ENCODE data around the gene TSBP1. TPM values are rescaled to one million over a fixed set of nuclear protein-coding genes. Genes with fewer than 3 reads are reported as not detected.

TSBP1 gene
- total and polyA plus RNA-seq, 2 of the 8 experiments (the other 6 are each of a cell fraction or from before 2014, with no cell fraction given), result not detected

DNA sequence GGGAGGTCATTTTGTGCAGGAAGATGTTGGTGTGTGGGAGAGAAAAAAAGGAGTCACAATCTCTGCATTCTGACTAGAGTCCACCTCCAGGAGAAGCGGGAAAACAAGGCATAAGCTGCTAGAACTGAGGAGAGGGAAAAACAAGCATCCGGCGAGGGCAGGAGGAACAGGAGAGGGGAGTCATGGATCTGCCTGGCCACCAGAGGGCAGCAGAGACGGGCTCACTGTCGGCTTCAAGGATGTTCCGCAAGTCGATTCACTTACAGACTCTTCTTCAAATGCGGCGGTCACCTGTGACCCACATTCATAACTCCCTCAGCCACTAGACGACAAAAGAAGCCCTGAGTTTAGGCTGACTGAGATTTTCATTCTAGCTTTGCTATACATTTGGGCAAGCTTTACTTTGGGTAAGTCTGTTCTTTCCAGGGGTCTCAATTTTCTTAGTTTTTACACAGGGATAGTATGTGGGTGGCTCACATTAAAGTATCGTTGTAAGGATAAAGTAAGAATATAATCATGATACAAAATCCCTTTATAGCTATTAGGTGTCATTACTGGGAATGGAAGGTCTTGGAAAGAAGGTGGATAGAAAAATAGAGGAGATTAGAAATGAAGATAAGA is 41.8 kb upstream of the TSBP1 start:
- Histone ChIP-seq H3K9me3 (ENCODE audit: insufficient read depth in 2 of 2, low read depth in 1 of 2, low read length in 1 of 2) (no peaks in the 10 kb centered on the region), H3K79me1 (ENCODE audit: low read depth, low read length) (no peaks in the 10 kb centered on the region), H3K23me2 (ENCODE audit: low read depth, low read length) (no peaks in the 10 kb centered on the region), H3K18ac (ENCODE audit: extremely low read depth, low read length) (no peak overlapping the region), H3K27me3 (replicated peaks in 1 of 4; ENCODE audit: control insufficient read depth in 3 of 4, extremely low read depth in 1 of 4, insufficient read depth in 3 of 4, low read length in 3 of 4) (peaks cover 0 to 12% (median 1%) of the 10 kb centered on the region in 4 experiments; a peak in 1 of 7 replicates), H4K20me1 (replicated peaks in 1 of 2; ENCODE audit: control insufficient read depth in 1 of 2, insufficient read depth in 2 of 2, low read length in 2 of 2) (peaks cover 0 to 1% of the 10 kb centered on the region in 2 experiments), H2AK5ac (ENCODE audit: low read depth, low read length) (no peak overlapping the region), H3K36me3 (ENCODE audit: control insufficient read depth in 2 of 4, insufficient read depth in 4 of 4, low read length in 3 of 4) (no peaks in the 10 kb centered on the region), H2BK5ac (ENCODE audit: low read depth, low read length) (no peak overlapping the region), H3K4me2 (ENCODE audit: insufficient read depth in 1 of 2, low read depth in 2 of 2, low read length in 2 of 2) (no peak overlapping the region), H4K8ac (ENCODE audit: extremely low read depth, insufficient read depth, low read length) (no peak overlapping the region), H2BK120ac (replicated peaks; ENCODE audit: low read depth, low read length) (no peak overlapping the region), H2BK12ac (ENCODE audit: low read depth, low read length) (no peak overlapping the region), H3K23ac (ENCODE audit: insufficient read length) (no peak overlapping the region), H3K9ac (replicated peaks in 1 of 4; ENCODE audit: extremely low read depth in 1 of 4, low read depth in 3 of 4, low read length in 3 of 4) (no peak overlapping the region), H3K4me1 (replicated peaks in 1 of 4; ENCODE audit: control insufficient read depth in 3 of 4, insufficient read depth in 4 of 4, low read length in 3 of 4) (no peaks in the 10 kb centered on the region), H2BK20ac (ENCODE audit: low read length) (no peak overlapping the region), H2BK15ac (ENCODE audit: low read length) (no peak overlapping the region), H3K4me3 (ENCODE audit: extremely low read depth in 1 of 4, insufficient read depth in 2 of 4, low read depth in 3 of 4, low read length in 4 of 4) (no peak overlapping the region), H3K27ac (ENCODE audit: low read depth, low read length) (no peak overlapping the region), H2AFZ (ENCODE audit: low read length) (peak overlapping the region; percentile 98), H3K56ac (replicated peaks; ENCODE audit: insufficient read length, low read depth, low read length) (no peak overlapping the region), H3K79me2 (ENCODE audit: control insufficient read depth in 1 of 2, insufficient read depth in 2 of 2, low read length in 2 of 2) (no peaks in the 10 kb centered on the region), H4K5ac (ENCODE audit: insufficient read length, low read depth, low read length) (no peak overlapping the region), H4K91ac (replicated peaks; ENCODE audit: insufficient read length, low read length) (no peak overlapping the region), H3K14ac (ENCODE audit: insufficient read length) (no peak overlapping the region), H3K4ac (replicated peaks; ENCODE audit: insufficient read length, low read depth, low read length) (no peak overlapping the region)
- FAIRE-seq (peak; percentile 97), DNase-seq (ENCODE audit: low read depth in 1 of 2, low spot score in 2 of 2) (peak; percentile 86 to 91)
- WGBS, 2 experiments (ENCODE audit: extremely low coverage in 1 of 2, insufficient coverage in 1 of 2, insufficient read length in 1 of 2, insufficient replicate concordance in 2 of 2, low coverage in 1 of 2, low lambda C conversion rate in 2 of 2, missing lambda C conversion rate in 1 of 2), result 21% methylated on average over 11 of the region's 11 CpGs; no CpG with 5 or more reads in 1 of the 2 experiments
- ChIA-PET POLR2A (ENCODE audit: partially characterized antibody) (no interaction called here), CTCF (ENCODE audit: partially characterized antibody) (interaction anchor here (0.5 to 5.7 kb wide), 47 partner anchors 9 to 455 kb away, joined by 3 to 54 read pairs (median 5); partner anchors contain the start of genes HLA-DQB2, HLA-DRA and TAP2)
- peak; percentile 91 to 94 for TF ChIP-seq RAD21 (IDR thresholded peaks at IDR 0.05 in 1 of 2, conservative IDR thresholded peaks at IDR 0.05 in 1 of 2; ENCODE audit: low read depth in 2 of 2, low read length in 2 of 2)
- TF ChIP-seq SIRT6 (IDR thresholded peaks at IDR 0.05; ENCODE audit: low read length), result no peak
- no peak for TF ChIP-seq MAFK (IDR thresholded peaks at IDR 0.05; ENCODE audit: low read depth, low read length)
- TF ChIP-seq, protein P1, sequence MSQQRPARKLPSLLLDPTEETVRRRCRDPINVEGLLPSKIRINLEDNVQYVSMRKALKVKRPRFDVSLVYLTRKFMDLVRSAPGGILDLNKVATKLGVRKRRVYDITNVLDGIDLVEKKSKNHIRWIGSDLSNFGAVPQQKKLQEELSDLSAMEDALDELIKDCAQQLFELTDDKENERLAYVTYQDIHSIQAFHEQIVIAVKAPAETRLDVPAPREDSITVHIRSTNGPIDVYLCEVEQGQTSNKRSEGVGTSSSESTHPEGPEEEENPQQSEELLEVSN (IDR thresholded peaks at IDR 0.05), result peak; percentile 83
- no peak for TF ChIP-seq SP2 (IDR thresholded peaks at IDR 0.05; ENCODE audit: low read length)
- peak; percentile 53; the same call in 1 of the 2 replicates for TF ChIP-seq RFX5 (IDR thresholded peaks at IDR 0.05; ENCODE audit: borderline replicate concordance, low read depth, low read length)
- 0 out of 2 replicates have a peak, but pooled peaks have one; percentile 19 for TF ChIP-seq JUND (IDR thresholded peaks at IDR 0.05; ENCODE audit: low read length)
- peak; percentile 89 to 97 (median 94) for TF ChIP-seq CTCF (IDR thresholded peaks at IDR 0.05; ENCODE audit: control extremely low read depth in 1 of 3, insufficient read depth in 1 of 3, low read depth in 1 of 3, low read length in 3 of 3)
- TF ChIP-seq KDM4A (IDR thresholded peaks at IDR 0.05; ENCODE audit: low read depth, low read length, severe bottlenecking), result no peak
